ENCODE measurements around the gene POP4. TPM values are rescaled to one million over a fixed set of nuclear protein-coding genes. Genes with fewer than 3 reads are reported as not detected.

POP4 gene
- total RNA-seq, 2 experiments from 2014 or later: 101 to 136 TPM

- H3K4me3 Mint-ChIP-seq: no peak overlapping the region
- H3K9me3 Mint-ChIP-seq (ENCODE audit: low read depth): no peaks in the 10 kb centered on the region
- peak overlapping the region; percentile 48 for H3K27ac Mint-ChIP-seq
- ATAC-seq (peak; percentile 44), DNase-seq (peak; percentile 26)
- H3K27me3 Mint-ChIP-seq: peaks cover 2% of the 10 kb centered on the region
- peaks cover 16% of the 10 kb centered on the region for H3K4me1 Mint-ChIP-seq
- intact Hi-C loops (cut with DNase I, micrococcal nuclease): no loop called here
- ChIA-PET CTCF (interaction anchor here (0.8 to 1.2 kb wide), 3 partner anchors 10 to 22 kb away, joined by 3 to 4 read pairs (median 3); no protein-coding TSS in a partner anchor), POLR2A (interaction anchor here (0.6 kb wide), 1 partner anchor 441 kb away, joined by 5 read pairs; no protein-coding TSS in a partner anchor)
- H3K36me3 Mint-ChIP-seq (ENCODE audit: low read depth): no peaks in the 10 kb centered on the region
Observed at GRCh38 chr19:29645911-29646310, 39.8 kb downstream of the POP4 start.

- H3K4me3 Mint-ChIP-seq: no peak overlapping the region
- H3K9me3 Mint-ChIP-seq (ENCODE audit: low read depth): peaks cover 2% of the 10 kb centered on the region
- H3K4me1 Mint-ChIP-seq: peaks cover 8% of the 10 kb centered on the region
- H3K27me3 Mint-ChIP-seq: peaks cover 2% of the 10 kb centered on the region
- ChIA-PET CTCF (interaction anchor here (0.6 to 0.9 kb wide), 2 partner anchors 40 to 207 kb away, joined by 3 read pairs; no protein-coding TSS in a partner anchor), POLR2A (no interaction called here)
- DNase-seq: no peak
- peak overlapping the region; percentile 24 for H3K27ac Mint-ChIP-seq
- no peak for ATAC-seq
- no peaks in the 10 kb centered on the region for H3K36me3 Mint-ChIP-seq (ENCODE audit: low read depth)
- intact Hi-C loops (cut with DNase I, micrococcal nuclease): no loop called here
Observed at GRCh38 chr19:29650772-29651387, 44.8 kb downstream of the POP4 start.

GRCh38 chr19:29651622-29652394 lies 45.7 kb downstream of the POP4 start:
- H3K4me1 Mint-ChIP-seq: peaks cover 2% of the 10 kb centered on the region
- ChIA-PET CTCF (interaction anchor here (0.6 to 1.2 kb wide), 2 partner anchors 10 to 206 kb away, joined by 3 read pairs; no protein-coding TSS in a partner anchor), POLR2A (no interaction called here)
- peaks cover 2% of the 10 kb centered on the region for H3K9me3 Mint-ChIP-seq (ENCODE audit: low read depth)
- intact Hi-C loops (cut with DNase I, micrococcal nuclease): no loop called here
- no peak overlapping the region for H3K4me3 Mint-ChIP-seq
- H3K27me3 Mint-ChIP-seq: no peaks in the 10 kb centered on the region
- H3K27ac Mint-ChIP-seq: no peak overlapping the region
- DNase-seq: no peak
- no peak for ATAC-seq
- H3K36me3 Mint-ChIP-seq (ENCODE audit: low read depth): no peaks in the 10 kb centered on the region

GRCh38 chr19:29653398-29653797 lies 47.3 kb downstream of the POP4 start:
- Mint-ChIP-seq H3K4me3 (no peak overlapping the region), H3K27me3 (no peaks in the 10 kb centered on the region), H3K4me1 (peaks cover 2% of the 10 kb centered on the region), H3K36me3 (ENCODE audit: low read depth) (no peaks in the 10 kb centered on the region), H3K9me3 (ENCODE audit: low read depth) (peaks cover 2% of the 10 kb centered on the region), H3K27ac (no peak overlapping the region)
- ChIA-PET POLR2A (no interaction called here), CTCF (interaction anchor here (0.6 kb wide), 1 partner anchor 108 kb away, joined by 4 read pairs; no protein-coding TSS in a partner anchor)
- ATAC-seq (no peak), DNase-seq (no peak)
- intact Hi-C loops (cut with DNase I, micrococcal nuclease): no loop called here

- peaks cover 2% of the 10 kb centered on the region for H3K9me3 Mint-ChIP-seq (ENCODE audit: low read depth)
- peaks cover 10% of the 10 kb centered on the region for H3K4me1 Mint-ChIP-seq
- CTCF ChIA-PET: interaction anchor here (0.9 to 1.0 kb wide), 3 partner anchors 9 to 72 kb away, joined by 3 read pairs; no protein-coding TSS in a partner anchor
- no peaks in the 10 kb centered on the region for H3K36me3 Mint-ChIP-seq (ENCODE audit: low read depth)
- H3K4me3 Mint-ChIP-seq: no peak overlapping the region
- ATAC-seq (no peak), DNase-seq (no peak)
- no peak overlapping the region for H3K27ac Mint-ChIP-seq
- H3K27me3 Mint-ChIP-seq: no peaks in the 10 kb centered on the region
- POLR2A ChIA-PET: no interaction called here
- intact Hi-C loops (cut with DNase I, micrococcal nuclease): no loop called here
Observed at GRCh38 chr19:29655648-29656335, 49.7 kb downstream of the POP4 start.

- H3K4me3 Mint-ChIP-seq: no peak overlapping the region
- H3K36me3 Mint-ChIP-seq (ENCODE audit: low read depth): no peaks in the 10 kb centered on the region
- no peak overlapping the region for H3K27ac Mint-ChIP-seq
- POLR2A ChIA-PET: no interaction called here
- no peaks in the 10 kb centered on the region for H3K27me3 Mint-ChIP-seq
- intact Hi-C loops (cut with DNase I, micrococcal nuclease): no loop called here
- no peak for ATAC-seq
- H3K4me1 Mint-ChIP-seq: peaks cover 32% of the 10 kb centered on the region
- no peak for DNase-seq
- CTCF ChIA-PET: interaction anchor here (0.6 kb wide), 1 partner anchor 43 kb away, joined by 3 read pairs; no protein-coding TSS in a partner anchor
- H3K9me3 Mint-ChIP-seq (ENCODE audit: low read depth): peaks cover 2% of the 10 kb centered on the region
Observed at GRCh38 chr19:29658221-29658991, 52.3 kb downstream of the POP4 start.

- DNase-seq: peak; percentile 80
- no peak overlapping the region for H3K4me3 Mint-ChIP-seq
- CTCF ChIA-PET: interaction anchor here (0.5 to 5.0 kb wide), 8 partner anchors 12 to 56 kb away, joined by 3 to 41 read pairs (median 6); partner anchors contain the start of gene POP4
- H3K36me3 Mint-ChIP-seq (ENCODE audit: low read depth): no peaks in the 10 kb centered on the region
- peaks cover 42% of the 10 kb centered on the region for H3K4me1 Mint-ChIP-seq
- POLR2A ChIA-PET: interaction anchor here (1.0 kb wide), 1 partner anchor 38 kb away, joined by 3 read pairs; no protein-coding TSS in a partner anchor
- H3K27me3 Mint-ChIP-seq: no peaks in the 10 kb centered on the region
- H3K9me3 Mint-ChIP-seq (ENCODE audit: low read depth): no peaks in the 10 kb centered on the region
- H3K27ac Mint-ChIP-seq: peak overlapping the region; percentile 83
- ATAC-seq: no peak
- intact Hi-C loops (cut with DNase I, micrococcal nuclease): loop anchor here in 1 of 2 experiments (10.0 kb wide), 1 partner anchor 1554 kb away; no protein-coding TSS in a partner anchor
Observed at GRCh38 chr19:29660835-29661234, 54.8 kb downstream of the POP4 start.

- CTCF ChIA-PET: interaction anchor here (0.9 to 5.0 kb wide), 15 partner anchors 10 to 85 kb away, joined by 3 to 41 read pairs (median 5); partner anchors contain the start of gene POP4
- peak overlapping the region; percentile 29 for H3K4me3 Mint-ChIP-seq
- DNase-seq (no peak), ATAC-seq (no peak)
- H3K27me3 Mint-ChIP-seq: no peaks in the 10 kb centered on the region
- intact Hi-C loops (cut with DNase I, micrococcal nuclease): loop anchor here in 1 of 2 experiments (10.0 kb wide), 1 partner anchor 1553 kb away; no protein-coding TSS in a partner anchor
- peaks cover 46% of the 10 kb centered on the region for H3K4me1 Mint-ChIP-seq
- H3K36me3 Mint-ChIP-seq (ENCODE audit: low read depth): peaks cover 11% of the 10 kb centered on the region
- POLR2A ChIA-PET: no interaction called here
- no peaks in the 10 kb centered on the region for H3K9me3 Mint-ChIP-seq (ENCODE audit: low read depth)
- peak overlapping the region; percentile 82 for H3K27ac Mint-ChIP-seq
Observed at GRCh38 chr19:29662278-29662603, 56.2 kb downstream of the POP4 start.

- intact Hi-C loops (cut with DNase I, micrococcal nuclease): loop anchor here in 1 of 2 experiments (10.0 kb wide), 1 partner anchor 1552 kb away; no protein-coding TSS in a partner anchor
- H3K27me3 Mint-ChIP-seq: no peaks in the 10 kb centered on the region
- H3K9me3 Mint-ChIP-seq (ENCODE audit: low read depth): no peaks in the 10 kb centered on the region
- ChIA-PET CTCF (interaction anchor here (0.7 to 5.0 kb wide), 17 partner anchors 10 to 166 kb away, joined by 3 to 41 read pairs (median 4); partner anchors contain the start of gene POP4), POLR2A (interaction anchor here (0.6 kb wide), 1 partner anchor 64 kb away, joined by 5 read pairs; no protein-coding TSS in a partner anchor)
- peaks cover 11% of the 10 kb centered on the region for H3K36me3 Mint-ChIP-seq (ENCODE audit: low read depth)
- DNase-seq: peak; percentile 72
- H3K27ac Mint-ChIP-seq: peak overlapping the region; percentile 82
- ATAC-seq: peak; percentile 24
- peak overlapping the region; percentile 29 for H3K4me3 Mint-ChIP-seq
- H3K4me1 Mint-ChIP-seq: peaks cover 50% of the 10 kb centered on the region
Observed at GRCh38 chr19:29662604-29663404, 56.7 kb downstream of the POP4 start.
